Testis (tissue), 2 donors: ENCODE data around the gene GP1BB.

ENCODE experiments used
- CTCF ChIP-seq, 3 experiments: fragments of 450-650 bp in 2 of 3; fragments of 200-600 bp in 1 of 3; sonication (generic) in 1 of 3; IDR thresholded peaks; one replicate each; pipeline ENCODE4 v1.5.1; 2016 to 2019; ENCODE audit warnings: antibody characterized with exemption in 3 of 3, mild to moderate bottlenecking in 2 of 3, moderate library complexity in 1 of 3
- POLR2A ChIP-seq: fragments of 450-650 bp; IDR thresholded peaks from one replicate; pipeline ENCODE4 v1.6.1; 2017; ENCODE audit warnings: antibody characterized with exemption, mild to moderate bottlenecking, moderate library complexity

GRCh38 chr22:19675428-19675827, 47.9 kb upstream of the GP1BB start:
- TF ChIP-seq CTCF (IDR thresholded peaks at IDR 0.05) (no peak), POLR2A (no peak)
